Measurements from ENCODE around the gene UBE2L6.
A peak's percentile ranks its signal among the peaks of the same experiment; 100 is the strongest.
"Not testable (repeated sequence)": the region's sequence is repeated elsewhere in the genome, so short reads cannot be mapped to it uniquely, and the experiment has no call there.

The UBE2L6 gene

GRCh38 chr11:57566005-57566904 lies 1.2 kb downstream of the UBE2L6 start:
- peak; percentile 85 to 96 (median 91) for DNase-seq

DNA sequence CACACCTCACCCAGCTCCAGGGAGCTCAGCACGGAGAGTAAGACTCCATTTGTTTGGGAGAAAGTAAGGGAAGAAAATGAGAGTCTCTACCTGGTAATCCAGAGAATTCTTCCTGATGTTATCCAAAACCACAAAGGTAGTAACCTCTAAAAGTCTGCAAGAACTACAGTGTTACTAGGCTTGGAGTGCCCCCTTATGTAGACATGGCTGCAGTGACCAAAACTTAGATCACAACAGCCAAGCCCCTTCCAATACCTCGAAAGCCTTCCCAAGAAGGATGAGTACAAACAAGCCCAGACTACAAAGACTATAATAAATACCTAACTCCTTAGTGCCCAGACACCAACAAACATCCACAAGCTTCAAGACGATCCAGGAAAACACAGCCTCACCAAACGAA lies 4.9 kb downstream of the UBE2L6 start:
- DNase-seq = no peak

DNA sequence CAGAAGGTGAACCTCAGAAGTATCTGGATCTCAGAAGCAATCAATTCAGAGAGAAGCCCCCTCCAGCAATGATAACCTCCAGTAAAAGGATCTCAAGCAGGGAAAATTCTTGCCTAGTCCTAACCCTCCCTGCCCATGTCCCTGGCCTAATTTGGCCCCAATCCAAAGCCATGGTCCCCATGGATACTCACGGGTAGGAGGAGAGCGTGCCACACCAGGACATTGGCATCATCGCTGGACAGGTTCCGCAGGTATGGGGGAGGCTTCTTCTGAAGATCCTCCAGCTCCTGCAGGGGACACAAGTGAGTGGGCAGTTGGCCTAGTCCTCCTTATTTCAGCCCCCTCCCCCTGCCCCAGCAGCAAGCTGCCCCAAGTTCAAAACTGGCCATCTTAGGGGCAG lies 7.3 kb downstream of the UBE2L6 start:
- no peak for DNase-seq

GRCh38 chr11:57556041-57556440 lies 11.4 kb downstream of the UBE2L6 start:
- DNase-seq = no peak

- DNase-seq = no peak
Measured at GRCh38 chr11:57555393-57555792, 12.1 kb downstream of the UBE2L6 start.

DNA sequence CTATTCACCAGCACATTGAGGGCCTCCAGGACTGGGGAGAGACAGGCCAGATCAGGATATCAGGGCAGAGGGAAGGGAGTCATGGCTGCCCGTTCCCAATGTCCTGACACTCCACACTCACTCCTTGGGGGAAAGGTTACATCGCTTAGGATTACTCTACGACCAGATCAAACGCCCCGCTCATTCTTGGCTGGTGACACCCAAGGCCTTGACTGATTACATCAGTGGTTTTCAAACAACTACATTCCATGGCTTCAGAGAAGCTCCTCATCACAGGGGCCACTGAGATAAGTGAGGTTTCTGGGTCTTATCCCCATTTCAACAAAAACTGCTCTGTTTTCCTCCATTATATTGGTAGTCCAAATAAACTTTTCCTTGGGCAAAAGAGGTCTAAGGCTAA lies 15.0 kb downstream of the UBE2L6 start:
- DNase-seq = no peak

DNA sequence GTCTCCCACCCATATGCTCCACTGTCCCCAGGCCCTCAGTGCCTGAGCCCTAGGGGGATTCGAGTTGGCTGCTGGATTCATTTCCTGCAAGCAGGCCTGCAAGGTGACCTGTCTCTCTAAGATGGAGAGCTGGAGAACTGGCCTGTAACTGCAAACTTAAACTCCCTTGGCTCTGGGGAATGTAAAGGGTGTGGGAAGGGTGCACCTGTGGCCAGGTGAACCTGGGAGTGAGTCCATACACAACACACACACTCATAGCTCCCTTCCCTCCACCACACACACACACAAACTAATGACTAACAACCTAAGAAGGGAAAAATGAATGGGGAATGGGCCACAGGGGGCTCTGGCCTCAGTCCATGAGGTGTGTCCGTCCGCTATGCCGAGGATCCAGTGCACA lies 15.5 kb downstream of the UBE2L6 start:
- DNase-seq = no peak

- no peak for DNase-seq
Measured at GRCh38 chr11:57549983-57550382, 17.5 kb downstream of the UBE2L6 start.

DNA sequence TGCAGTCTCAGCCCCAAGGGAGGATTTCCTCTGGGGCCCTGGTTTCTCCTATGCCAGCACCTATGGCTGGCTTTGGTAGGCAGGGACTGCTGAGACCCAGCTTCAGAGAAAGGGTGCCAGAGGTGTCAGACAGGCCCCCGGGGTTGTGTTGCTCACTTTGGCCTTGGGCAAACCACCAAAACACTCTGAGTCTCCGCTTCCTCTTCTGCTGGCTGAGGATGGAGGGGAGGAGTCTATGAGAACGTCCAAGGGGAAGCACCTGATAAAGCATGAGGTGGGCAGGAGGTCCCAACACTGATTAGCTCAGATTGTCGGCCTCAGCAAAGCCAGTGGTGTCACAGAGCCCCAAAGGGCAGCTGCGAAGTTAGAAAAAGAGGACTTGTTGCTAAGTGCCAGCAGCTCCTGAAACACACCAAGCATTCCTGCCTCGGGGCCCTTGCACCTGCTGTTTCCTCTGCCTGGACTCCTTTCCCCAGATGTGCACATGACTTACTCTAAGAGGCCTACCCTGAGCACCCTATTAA lies 19.6 kb downstream of the UBE2L6 start:
- peak; percentile 50 to 61 (median 54) for DNase-seq

DNA sequence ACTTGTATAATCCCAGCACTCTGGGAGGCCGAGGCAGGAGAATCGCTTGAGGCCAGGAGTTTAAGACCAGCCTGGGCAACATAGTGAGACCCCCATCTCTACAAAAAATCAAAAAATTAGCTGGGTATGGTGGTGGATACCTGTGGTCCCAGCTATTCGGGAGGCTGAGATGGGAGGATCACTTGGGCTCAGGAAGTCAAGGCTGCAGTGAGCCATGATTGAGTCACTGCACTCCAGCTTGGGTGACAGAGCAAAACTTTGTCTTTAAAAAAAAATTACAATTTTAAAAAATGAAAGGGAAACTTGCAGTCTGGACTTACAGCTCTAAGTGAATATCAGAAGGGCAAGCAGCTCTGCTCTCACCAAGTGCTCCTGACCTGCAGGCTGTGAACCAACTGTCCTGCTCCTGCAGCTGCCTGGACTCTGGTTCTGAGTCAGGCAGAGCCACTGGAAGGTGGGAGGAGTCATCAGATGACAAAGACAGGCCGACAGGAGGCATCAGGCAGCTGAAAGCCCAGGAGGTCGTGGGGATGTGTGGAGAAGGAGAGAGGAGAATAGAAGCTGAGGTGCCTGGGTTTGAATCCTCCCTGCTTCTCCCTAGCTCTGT lies 20.5 kb downstream of the UBE2L6 start:
- peak; percentile 36 to 80 (median 51) for DNase-seq

GRCh38 chr11:57546451-57546850 lies 21.0 kb downstream of the UBE2L6 start:
- DNase-seq = no peak

GRCh38 chr11:57545883-57546282 lies 21.6 kb downstream of the UBE2L6 start:
- DNase-seq = no peak

- no peak for DNase-seq
Measured at GRCh38 chr11:57544566-57544965, 22.9 kb downstream of the UBE2L6 start.

DNA sequence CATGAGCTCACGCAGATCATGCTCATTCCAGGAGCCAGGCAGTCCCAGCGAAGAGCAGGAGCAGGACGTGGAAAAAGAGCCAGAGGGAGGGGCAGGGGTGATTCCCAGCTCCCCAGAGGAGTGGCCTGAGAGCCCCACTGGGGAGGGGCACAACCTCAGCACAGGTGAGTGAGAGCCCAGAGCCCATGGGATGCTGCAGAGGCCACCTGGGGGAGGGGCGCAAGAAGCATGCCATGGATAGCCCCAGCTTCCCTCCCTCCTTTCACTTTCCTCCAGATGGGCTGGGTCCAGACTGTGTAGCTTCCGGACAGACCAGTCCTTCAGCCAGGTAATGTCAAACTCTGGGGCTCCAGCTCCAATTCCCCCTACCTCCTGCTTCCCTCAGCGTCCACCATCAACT lies 23.9 kb downstream of the UBE2L6 start:
- DNase-seq = no peak

- no peak for DNase-seq
Measured at GRCh38 chr11:57542582-57542981, 24.9 kb downstream of the UBE2L6 start.

- no peak for DNase-seq
Measured at GRCh38 chr11:57541169-57541568, 26.3 kb downstream of the UBE2L6 start.

DNA sequence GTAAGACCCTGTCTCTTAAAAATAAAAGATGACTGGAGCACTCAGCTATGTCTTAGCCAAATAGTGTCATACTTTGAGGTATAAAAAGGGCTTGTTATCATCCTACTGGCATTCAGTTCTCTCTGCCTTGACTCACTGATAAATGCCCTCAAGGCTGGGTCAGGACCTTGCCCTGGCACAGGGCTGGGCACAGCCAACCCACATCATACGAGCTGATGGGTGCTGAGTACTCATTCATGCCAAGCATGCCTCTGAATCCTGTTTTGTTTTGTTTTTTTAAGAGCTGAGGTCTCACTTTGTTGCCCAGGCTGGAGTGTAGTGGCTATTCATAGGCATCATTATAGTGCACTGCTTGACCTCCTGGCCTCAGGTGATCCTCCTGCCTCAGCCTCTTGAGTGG lies 28.1 kb downstream of the UBE2L6 start:
- no peak for DNase-seq

- DNase-seq = no peak
Measured at GRCh38 chr11:57536947-57537619, 30.4 kb downstream of the UBE2L6 start, which contains the start of gene SMTNL1. TSS of gene SMTNL1 (plus strand) at chr11:57537595. CDS start at chr11:57542643, 5,048 bp downstream.

DNA sequence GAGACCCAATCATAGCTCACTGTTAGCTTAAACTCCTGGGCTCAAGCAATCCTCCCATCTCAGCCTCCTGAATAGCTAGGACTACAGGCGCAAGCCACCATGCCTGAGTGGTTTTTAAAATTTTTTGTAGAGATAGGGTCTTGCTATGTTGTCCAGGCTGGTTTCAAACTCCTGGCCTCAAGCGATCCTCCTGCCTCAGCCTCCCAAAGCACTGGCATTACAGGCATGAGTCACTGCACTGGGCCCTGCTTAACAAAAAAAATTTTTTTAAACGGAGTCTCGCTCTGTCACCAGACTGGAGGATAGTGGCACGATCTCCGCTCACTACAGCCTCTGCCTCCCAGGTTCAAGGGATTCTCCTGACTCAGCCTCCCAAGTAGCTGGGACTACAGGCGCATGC lies 33.0 kb downstream of the UBE2L6 start:
- DNase-seq = not testable (repeated sequence)

GRCh38 chr11:57530596-57531507 lies 36.6 kb downstream of the UBE2L6 start, which contains the start of gene TIMM10:
TSS of gene TIMM10 (minus strand) at chr11:57530754. CDS start at chr11:57530189, 565 bp downstream.
- peak; percentile 97 to 98 (median 98) for DNase-seq

- DNase-seq = no peak
Measured at GRCh38 chr11:57530215-57530595, 37.3 kb downstream of the UBE2L6 start.

DNA sequence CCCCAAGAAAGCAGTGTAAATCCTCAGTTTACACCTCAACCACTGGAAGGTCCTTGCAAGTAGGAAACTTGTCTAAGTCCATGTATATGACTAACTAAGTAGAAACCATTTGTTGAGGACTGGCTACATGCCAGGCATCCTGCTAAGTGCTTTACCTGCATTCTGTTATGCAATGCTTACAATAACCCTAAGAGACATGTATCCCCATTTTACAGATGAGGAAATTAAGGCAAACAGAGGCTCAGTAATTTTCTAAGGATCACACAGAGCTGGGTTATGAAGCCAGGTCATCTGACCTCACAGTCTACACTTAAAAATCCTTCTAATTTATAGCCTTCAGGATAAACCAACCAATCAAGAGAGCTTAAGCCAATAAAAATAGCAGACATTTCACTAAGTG lies 38.5 kb downstream of the UBE2L6 start:
- no peak for DNase-seq

Data from suppressor macrophage treated with lipopolysaccharide for 1 hour (primary cell).